Endometrial microvascular endothelial cells (primary cell): ENCODE measurements around the gene METTL26. TPM values are rescaled to one million over a fixed set of nuclear protein-coding genes. Genes with fewer than 3 reads are reported as not detected.

Experiments
- in situ Hi-C: cut with HindIII; loops from 2 replicates; pipeline ENCODE4 v1.10.0; 2017; ENCODE audit warnings: low sequenced_read_pairs, low pct_unique_long_range_greater_than_20kb; ENCODE audit errors: inconsistent ontology term
- total RNA-seq: library from RNA; depleted of rRNA; stranded (reverse); fragments of >200 nt; gene quantifications from one replicate; pipeline ENCODE4 v1.2.3, GENCODE V29; 2015; ENCODE audit errors: inconsistent ontology term

METTL26 gene
- total RNA-seq, 1 donor from 2014 or later = 119 TPM

- in situ Hi-C loops = no loop called here
These were observed 6.3 kb downstream of the METTL26 start for GRCh38 chr16:629833-630248.

GRCh38 chr16:629185-629832, 6.8 kb downstream of the METTL26 start:
- in situ Hi-C loops = no loop called here

- in situ Hi-C loops = no loop called here
These were observed 7.6 kb downstream of the METTL26 start for GRCh38 chr16:628321-629061.

- in situ Hi-C loops = no loop called here
These were observed 8.5 kb downstream of the METTL26 start for GRCh38 chr16:627454-628239.

DNA sequence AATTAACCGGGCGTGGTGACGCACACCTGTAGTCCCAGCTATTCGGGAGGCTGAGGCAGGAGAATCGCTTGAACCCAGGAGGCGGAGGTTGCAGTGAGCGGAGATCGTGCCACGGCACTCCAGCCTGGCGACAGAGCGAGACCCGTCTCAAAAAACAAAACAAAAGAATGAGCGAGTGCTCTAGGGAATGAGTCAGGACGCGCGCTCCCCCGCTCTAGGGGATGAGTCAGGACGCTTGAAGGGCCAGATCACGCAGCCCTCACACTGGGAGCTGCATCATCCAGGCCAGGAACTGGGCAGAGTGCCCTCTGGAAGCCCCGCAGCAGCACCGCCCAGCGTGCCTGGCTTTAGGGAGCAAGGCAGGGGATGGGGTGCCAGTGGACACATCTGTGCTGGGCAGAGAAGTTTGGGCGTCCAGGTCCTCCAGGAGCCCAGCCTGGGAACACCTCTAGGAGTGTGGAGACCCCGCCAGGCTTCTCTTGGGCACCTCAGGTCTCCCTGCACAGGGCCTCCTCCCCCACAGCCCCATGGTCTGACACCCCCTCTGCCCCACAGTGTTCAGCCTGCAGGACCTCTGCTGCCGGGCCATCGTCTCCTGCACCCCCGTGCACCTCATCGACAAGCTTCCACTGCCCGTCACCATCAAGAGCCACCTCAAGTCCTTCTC, 9.2 kb downstream of the METTL26 start:
- in situ Hi-C loops = no loop called here

GRCh38 chr16:625977-626765, 9.9 kb downstream of the METTL26 start:
- in situ Hi-C loops = no loop called here

GRCh38 chr16:625117-625976, 10.8 kb downstream of the METTL26 start:
- in situ Hi-C loops = no loop called here

GRCh38 chr16:624526-625070, 11.5 kb downstream of the METTL26 start:
- in situ Hi-C loops = no loop called here

GRCh38 chr16:622920-623280, 13.2 kb downstream of the METTL26 start:
- in situ Hi-C loops = no loop called here

- in situ Hi-C loops = no loop called here
These were observed 14.5 kb downstream of the METTL26 start for GRCh38 chr16:621526-622105.

- in situ Hi-C loops = no loop called here
These were observed 15.2 kb downstream of the METTL26 start for GRCh38 chr16:620700-621525.

- in situ Hi-C loops = no loop called here
These were observed 16.5 kb downstream of the METTL26 start for GRCh38 chr16:619476-620100.

DNA sequence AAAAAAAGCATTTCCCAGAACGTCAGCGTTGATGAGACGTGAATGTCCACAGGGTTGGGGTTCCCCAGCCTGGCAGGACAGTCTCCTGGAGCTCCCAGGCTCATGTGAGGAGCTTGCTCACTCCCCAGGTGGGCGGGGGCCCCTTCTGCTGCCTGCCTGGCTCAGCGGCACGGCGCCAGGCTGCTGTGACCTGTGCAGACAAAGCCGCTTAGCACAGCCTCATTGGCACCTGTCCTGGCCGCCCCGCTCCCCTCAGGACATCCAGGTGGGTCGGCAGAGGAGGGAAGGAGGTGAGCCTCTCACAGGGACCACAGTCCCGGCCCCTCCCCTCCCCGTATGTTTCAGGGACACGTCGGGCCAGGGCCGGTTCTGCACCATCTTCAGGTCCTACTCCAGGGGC, 18.2 kb downstream of the METTL26 start:
- in situ Hi-C loops = no loop called here

DNA sequence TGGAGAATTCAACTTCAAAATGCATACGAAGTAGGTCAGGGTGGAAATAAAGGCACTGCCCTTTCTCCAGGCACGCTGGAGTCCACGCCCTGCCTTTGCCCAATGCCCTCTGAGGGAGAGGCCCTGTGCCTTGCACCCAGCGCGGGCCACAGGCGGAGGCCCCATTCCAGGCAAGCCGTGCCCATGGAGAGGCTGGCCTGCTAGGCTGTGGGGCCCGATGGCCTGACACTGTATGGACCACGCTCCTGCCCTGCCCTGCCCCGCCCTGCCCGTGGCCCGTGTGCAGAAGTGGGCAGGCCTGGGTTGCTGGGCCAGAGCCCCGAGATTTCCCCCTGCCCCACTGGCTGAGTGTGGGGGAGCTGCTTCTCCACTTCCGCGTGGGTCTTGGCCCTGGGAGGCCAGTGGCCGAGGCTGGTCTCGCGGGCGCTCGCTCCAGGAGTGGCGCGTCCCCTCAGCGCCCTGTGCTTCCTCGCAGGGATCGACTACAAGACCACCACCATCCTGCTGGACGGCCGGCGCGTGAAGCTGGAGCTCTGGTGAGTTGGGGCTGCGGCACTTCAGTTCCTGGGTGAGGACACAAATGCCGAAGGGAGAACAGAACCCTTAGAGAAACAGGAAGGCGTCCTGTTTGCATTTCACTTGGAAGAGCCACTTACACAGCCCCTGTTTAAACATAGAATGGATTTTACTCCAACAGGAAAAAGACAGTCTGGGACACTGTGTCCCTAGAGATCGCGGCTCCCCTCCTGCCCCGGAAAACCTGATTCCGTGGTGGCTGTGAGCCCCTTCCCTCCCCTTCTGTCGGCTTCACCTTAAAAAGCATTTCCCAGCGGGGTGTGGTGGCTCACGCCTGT, 19.1 kb downstream of the METTL26 start:
- in situ Hi-C loops = no loop called here

GRCh38 chr16:615122-615521, 21.0 kb downstream of the METTL26 start:
- in situ Hi-C loops = no loop called here
